GM19328 (cell line): ENCODE data around the gene COPB2.

Experiments used
- ATAC-seq: cut with Tn5 transposase; IDR thresholded peaks from one replicate; pipeline ENCODE4 v1.9.1; 2021; ENCODE audit warnings: mild to moderate bottlenecking, moderate library complexity; ENCODE audit not compliant: unreplicated experiment

Gene COPB2

DNA sequence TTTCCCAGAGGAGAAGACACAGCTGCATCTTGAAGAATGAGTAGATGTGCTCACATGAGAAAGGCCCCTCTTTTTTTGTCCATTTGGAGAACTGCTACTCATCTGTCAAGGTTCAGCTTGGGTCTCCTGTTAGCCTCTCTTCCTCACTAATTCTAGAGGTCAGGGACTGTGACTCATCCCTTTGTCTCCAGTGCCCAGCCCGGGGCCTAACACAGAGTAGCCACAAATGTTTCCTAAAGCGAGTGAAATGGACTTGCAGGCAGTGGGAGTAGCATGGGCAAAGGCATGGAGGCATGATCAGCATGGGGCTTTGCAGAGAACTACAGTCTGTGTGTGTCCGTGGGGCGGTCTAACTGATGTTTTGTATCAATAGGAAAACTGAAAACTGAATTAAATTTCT, 79.6 kb downstream of the COPB2 start:
- no peak for ATAC-seq

DNA sequence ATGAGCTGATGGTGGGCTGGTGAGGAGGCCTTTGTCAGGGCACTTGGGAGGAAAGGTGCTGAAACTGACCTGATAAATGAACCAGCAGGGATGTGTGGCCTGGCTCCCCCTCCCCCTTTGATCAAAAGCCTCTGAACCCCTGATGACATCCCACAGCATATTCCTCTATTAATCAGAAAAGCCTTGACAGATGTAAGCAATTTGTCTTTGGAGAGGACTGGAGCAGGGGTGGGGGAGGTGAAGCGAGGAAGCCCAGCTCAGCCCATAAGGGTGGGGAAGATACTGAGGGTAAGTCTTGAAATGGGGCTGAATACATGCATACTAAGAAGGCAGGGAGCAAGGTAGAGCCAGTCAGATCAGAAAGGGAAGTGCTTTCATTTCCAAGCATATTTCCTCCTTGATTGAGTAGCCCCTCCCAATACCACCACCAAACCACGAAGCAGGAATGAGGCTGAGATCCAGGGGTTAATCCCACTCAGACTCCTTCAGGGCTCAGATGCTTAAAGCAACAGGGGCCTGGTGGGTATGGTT, 80.3 kb downstream of the COPB2 start:
- no peak for ATAC-seq

DNA sequence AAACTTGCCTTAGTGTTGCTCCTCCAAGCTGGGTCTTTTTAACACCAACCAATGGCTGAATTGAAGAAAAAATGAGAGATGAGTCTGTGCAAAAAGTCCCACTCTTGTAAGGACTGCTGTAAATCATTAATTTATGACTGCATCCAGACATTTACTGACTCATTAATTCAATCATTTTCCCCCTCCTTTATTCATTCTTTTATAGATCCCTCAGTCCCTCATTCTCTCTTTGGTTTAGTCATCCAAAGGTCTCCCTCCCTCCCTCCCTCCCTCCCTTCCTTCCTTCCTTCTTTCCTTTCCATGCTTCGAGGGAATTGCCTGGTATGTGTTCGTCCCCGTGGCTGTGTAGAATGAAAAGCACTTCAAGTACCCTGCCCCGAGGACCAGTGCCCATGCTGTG, 80.9 kb downstream of the COPB2 start:
- ATAC-seq = no peak

DNA sequence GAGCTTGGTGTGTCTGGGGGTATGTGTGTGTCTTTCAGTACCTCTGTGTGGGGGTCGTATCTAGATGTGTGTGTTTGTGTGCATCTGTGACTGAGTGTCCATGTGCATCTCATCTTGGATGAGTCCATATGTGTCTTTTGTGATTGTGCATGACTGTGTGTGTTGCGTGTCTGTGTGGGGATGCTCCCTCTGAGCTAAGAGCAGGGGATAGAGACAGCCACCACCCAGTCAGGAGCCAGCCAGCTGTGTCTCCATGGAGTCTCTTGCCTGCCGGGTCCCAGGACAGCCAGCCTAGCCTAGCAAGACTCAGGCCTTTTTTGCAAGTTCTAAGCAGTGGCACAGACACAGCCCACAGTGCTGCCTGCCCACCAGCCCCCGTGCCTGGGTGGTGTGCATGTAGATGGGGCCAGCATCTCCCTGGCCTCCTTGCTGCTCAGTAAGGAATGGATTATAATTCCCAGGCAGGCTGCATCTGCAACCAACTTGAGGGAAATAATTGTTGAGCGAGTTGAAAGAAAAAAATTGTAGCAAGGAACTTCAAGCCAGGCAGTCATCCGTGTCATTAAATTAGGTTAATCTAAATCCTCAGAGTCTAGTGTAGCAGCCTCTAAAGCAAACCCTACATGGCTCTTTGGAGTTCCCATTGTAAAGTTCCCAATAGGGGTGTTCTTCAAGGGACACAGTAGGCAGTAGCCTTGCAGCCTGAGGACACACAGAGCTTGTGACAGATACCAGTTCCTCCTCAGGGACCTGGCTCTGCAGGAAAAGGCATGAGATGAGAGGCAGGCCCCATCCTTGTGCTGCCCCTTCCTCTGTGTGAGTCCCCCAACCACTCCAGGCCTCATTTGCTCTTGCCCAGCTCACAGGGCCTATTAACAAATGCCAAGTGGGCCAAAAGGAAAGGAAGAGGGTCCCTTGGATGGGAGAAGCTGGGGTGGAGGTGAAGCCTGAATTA, 81.6 kb downstream of the COPB2 start:
- ATAC-seq = no peak
